ENCODE measurements around the gene GFY. TPM values are rescaled to one million over a fixed set of nuclear protein-coding genes. Genes with fewer than 3 reads are reported as not detected.

GFY gene
- total and polyA plus RNA-seq, 10 of the 15 experiments (the other 5 are each of a cell fraction or from before 2014, with no cell fraction given), result 0.05 TPM; not detected in 9

DNA sequence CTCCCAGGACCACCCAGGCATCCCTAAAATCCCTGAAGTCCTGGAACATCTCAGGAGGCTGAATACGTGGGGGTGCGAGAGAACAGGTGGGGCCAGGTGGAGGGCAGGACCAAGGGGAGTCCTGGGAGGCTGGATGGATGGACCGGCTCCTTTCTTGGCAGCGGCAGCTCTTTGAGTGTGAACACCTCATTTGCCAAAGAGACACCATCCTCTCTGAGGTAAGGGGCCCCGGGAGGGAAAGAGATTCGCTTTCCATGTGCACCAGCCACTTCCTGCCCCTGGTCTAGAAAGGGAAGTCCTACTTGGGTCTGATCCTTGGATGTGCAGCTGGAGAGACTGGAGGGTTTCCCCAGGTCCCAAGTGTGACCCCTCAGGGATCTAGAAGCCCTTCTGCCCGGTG lies 18.1 kb upstream of the GFY start:
- H3K79me2 ChIP-seq (ENCODE audit: control insufficient read depth, insufficient read depth, low read length), result no peaks in the 10 kb centered on the region
- TF ChIP-seq EED (IDR thresholded peaks at IDR 0.05; ENCODE audit: low read depth), result no peak
- no peak for TF ChIP-seq ESRRA (IDR thresholded peaks at IDR 0.05; ENCODE audit: low read length)
- no peak for TF ChIP-seq JUND (IDR thresholded peaks at IDR 0.05; ENCODE audit: low read depth, low read length)
- TF ChIP-seq CEBPZ (IDR thresholded peaks at IDR 0.05; ENCODE audit: low read depth, low read length), result no peak
- TF ChIP-seq, protein P1, sequence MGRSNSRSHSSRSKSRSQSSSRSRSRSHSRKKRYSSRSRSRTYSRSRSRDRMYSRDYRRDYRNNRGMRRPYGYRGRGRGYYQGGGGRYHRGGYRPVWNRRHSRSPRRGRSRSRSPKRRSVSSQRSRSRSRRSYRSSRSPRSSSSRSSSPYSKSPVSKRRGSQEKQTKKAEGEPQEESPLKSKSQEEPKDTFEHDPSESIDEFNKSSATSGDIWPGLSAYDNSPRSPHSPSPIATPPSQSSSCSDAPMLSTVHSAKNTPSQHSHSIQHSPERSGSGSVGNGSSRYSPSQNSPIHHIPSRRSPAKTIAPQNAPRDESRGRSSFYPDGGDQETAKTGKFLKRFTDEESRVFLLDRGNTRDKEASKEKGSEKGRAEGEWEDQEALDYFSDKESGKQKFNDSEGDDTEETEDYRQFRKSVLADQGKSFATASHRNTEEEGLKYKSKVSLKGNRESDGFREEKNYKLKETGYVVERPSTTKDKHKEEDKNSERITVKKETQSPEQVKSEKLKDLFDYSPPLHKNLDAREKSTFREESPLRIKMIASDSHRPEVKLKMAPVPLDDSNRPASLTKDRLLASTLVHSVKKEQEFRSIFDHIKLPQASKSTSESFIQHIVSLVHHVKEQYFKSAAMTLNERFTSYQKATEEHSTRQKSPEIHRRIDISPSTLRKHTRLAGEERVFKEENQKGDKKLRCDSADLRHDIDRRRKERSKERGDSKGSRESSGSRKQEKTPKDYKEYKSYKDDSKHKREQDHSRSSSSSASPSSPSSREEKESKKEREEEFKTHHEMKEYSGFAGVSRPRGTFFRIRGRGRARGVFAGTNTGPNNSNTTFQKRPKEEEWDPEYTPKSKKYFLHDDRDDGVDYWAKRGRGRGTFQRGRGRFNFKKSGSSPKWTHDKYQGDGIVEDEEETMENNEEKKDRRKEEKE (IDR thresholded peaks at IDR 0.05), result no peak
- no peak for TF ChIP-seq SREBF1 (IDR thresholded peaks at IDR 0.05; ENCODE audit: low read length)
- no peak for TF ChIP-seq TCF3 (IDR thresholded peaks at IDR 0.05; ENCODE audit: borderline replicate concordance, insufficient read depth, low read depth, low read length)
- TF ChIP-seq ZSCAN29 (IDR thresholded peaks at IDR 0.05), result no peak
- no TSS peak for BruUV-seq (replicated peaks)
- ATAC-seq (no peak), DNase-seq (ENCODE audit: low read depth, low spot score) (no peak), FAIRE-seq (no peak)
- H3K36me3 ChIP-seq (ENCODE audit: control insufficient read depth in 2 of 2, insufficient read depth in 2 of 2, low read length in 1 of 2), result no peaks in the 10 kb centered on the region
- H4K20me1 ChIP-seq (ENCODE audit: control insufficient read depth, insufficient read depth), result no peaks in the 10 kb centered on the region
- no peaks in the 10 kb centered on the region for H3K27me3 ChIP-seq (replicated peaks in 1 of 2; ENCODE audit: control insufficient read depth in 2 of 2, insufficient read depth in 2 of 2, low read length in 1 of 2)
- in situ Hi-C loops (cut with MboI) (no loop called here), intact Hi-C loops (cut with micrococcal nuclease; ENCODE audit: unreplicated experiment) (no loop called here)
- ChIA-PET CTCF (interaction anchor here (2.6 kb wide), 1 partner anchor 16 kb away, joined by 11 read pairs; no protein-coding TSS in a partner anchor), SMC1A (ENCODE audit: uncharacterized antibody, unreplicated experiment) (interaction anchor here (1.0 kb wide), 1 partner anchor 76 kb away, joined by 3 read pairs; no protein-coding TSS in a partner anchor), POLR2A (no interaction called here), RAD21 (ENCODE audit: unreplicated experiment) (interaction anchor here (1.2 kb wide), 1 partner anchor 16 kb away, joined by 4 read pairs; no protein-coding TSS in a partner anchor)
- no peak overlapping the region for H3K4me3 ChIP-seq
- WGBS (ENCODE audit: insufficient coverage, insufficient replicate concordance, low lambda C conversion rate, missing lambda C conversion rate), result 65% methylated on average over 7 of the region's 7 CpGs
- H3K9ac ChIP-seq (ENCODE audit: control insufficient read depth, insufficient read depth, low read length), result no peak overlapping the region
- peaks cover 21% of the 10 kb centered on the region for H3K4me1 ChIP-seq (ENCODE audit: control insufficient read depth, insufficient read depth, low read length)
- no peak overlapping the region for H3K27ac ChIP-seq (ENCODE audit: control insufficient read depth, insufficient read depth)
- no peaks in the 10 kb centered on the region for H3K9me3 ChIP-seq (replicated peaks; ENCODE audit: control insufficient read depth, insufficient read depth, low read length)
- H3K4me2 ChIP-seq (ENCODE audit: control insufficient read depth, insufficient read depth), result no peak overlapping the region
- no peak overlapping the region for H2AFZ ChIP-seq (ENCODE audit: control insufficient read depth, low read depth, low read length)

Data from GM12878 (cell line).